ENCODE measurements around the gene MAP4K5.
"Not testable (repeated sequence)": the region's sequence is repeated elsewhere in the genome, so short reads cannot be mapped to it uniquely, and the experiment has no call there.

MAP4K5 gene

DNA sequence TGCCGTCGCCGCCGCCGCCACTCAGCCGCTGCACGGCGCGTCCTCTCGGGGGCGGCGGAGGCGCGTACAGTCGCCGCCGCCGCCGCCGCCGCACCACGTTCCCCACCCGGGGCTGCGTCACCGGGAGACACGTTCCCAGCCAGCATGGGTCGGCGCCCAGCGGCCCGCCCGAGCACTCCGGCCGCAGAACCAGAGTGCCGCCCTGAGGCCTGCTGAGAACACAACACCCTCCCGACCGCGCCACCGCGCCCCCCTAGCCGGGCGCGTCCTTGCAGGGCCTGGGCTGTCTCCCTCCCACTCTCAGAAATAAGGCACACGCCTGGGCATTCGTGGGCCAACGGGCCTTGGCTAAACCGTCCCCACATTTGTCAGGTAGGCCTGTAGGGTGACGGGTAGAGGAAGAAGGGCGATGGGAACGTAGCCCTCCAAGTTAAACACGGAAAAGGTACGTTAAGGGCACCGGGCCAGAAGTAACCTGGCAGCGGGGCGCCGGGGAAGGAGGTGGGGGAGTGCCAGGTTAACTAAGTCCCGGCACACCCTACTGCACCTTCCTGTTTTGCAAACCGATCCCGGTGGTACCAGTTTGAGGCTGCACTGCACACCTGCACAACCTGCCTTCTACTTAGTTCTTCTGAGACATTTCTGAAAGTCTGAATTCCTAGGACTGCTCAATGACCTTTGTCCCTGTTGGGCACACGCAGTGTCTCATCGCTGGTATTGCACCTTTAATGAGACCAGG, at the start of gene MAP4K5:
TSS of gene MAP4K5 (minus strand) at position 68 of the 739 bp plus-strand sequence. CDS start 520 bp downstream, outside the sequence.
- peak; percentile 72 to 85 (median 78) for DNase-seq

DNA sequence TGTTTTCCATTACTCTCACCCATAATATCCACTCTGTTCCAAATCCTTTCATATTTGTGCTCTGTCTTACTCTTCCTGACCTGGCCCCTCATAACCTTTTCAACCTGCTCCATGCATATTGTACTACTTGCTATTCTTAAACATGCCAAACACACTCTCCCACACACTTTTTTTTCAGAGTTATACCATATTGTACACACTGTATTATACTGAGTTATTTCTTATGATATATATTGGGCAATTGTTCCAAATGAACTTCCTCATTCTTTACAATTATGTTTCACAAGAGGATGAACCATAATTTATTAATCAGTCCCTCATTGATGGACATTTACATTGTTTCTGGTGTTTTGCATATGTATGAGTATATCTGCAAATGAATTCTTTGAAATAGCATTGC, 46.1 kb upstream of the MAP4K5 start:
- DNase-seq = no peak

DNA sequence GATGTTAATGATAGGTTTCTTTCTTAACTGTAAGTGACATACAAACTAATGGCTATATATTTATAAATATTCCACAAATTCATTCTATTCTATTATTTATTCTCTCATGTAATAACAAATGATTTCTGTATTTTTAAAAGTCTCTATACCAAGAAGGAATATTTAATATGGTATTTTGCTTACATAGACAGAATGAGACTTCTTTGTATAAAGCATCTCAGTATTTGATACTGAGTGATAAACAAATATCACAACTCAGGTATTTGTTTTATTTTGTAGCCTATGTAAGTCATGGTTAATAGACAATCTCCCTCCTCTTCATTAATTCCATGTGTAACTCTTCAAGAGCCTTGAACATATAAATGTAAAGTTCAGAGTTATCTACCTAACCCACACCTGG, 45.6 kb upstream of the MAP4K5 start:
- no peak for DNase-seq

DNA sequence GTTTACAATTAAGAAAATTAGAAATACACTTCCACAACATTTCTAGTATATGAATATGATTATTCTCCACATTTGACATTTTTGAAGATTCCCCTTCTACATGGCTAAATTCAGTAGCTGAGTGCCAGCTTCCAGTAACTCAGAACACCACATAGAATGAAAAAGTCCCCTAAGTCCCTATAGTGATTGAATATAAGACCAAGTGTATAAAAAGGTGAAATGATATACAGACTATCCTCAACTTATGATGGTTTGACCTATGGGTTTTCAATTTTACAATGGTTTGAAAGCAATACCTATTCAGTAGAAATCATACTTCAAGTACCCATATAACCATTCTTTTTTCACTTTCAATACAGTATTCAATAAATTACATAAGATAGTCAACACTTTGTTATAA, 43.4 kb upstream of the MAP4K5 start:
- DNase-seq = no peak

DNA sequence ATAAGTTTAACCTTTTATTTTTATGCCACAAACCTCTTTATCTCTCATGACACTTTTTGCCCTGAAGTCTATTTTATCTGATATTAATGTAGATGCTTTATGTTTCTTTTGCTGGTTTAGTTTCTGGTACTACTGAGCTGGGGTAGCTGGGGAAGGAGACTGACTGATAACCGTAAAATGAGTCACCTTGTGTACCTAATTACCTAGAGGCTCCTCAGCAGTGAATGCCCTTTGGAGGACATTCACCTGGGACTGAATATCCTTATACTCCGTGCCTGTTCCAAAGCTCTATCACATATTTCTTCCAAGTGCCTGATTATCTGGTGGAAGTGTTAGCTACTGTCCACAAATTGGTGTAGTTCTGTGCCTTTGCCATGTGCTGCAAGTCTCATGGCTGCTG, 41.5 kb upstream of the MAP4K5 start:
- DNase-seq = no peak

DNA sequence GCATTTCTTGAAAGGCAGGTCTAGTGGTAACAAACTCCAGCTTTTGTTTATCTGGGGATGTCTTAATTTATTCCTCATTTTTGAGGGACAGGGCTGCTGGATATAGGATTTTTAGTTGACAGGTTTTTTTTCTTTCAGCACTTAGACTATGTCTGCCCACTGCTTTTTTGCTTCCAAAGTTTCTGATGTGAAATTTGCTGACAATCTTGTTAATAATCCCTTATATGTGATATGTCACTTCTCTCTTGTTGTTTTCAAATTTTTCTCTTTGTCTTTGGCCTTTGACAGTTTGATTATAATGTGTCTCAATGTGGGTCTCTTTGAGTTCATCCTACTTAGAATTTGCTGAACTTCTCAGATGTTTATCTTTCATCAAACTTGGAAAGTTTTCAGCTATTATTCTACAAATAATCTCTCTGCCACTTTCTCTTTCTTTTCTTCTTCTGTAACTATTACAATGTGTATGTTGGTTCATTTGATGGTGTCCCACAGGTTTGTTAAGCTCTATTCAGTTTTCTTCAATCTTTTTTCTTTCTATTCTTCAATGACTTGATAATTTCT, 37.4 kb upstream of the MAP4K5 start:
- no peak for DNase-seq

DNA sequence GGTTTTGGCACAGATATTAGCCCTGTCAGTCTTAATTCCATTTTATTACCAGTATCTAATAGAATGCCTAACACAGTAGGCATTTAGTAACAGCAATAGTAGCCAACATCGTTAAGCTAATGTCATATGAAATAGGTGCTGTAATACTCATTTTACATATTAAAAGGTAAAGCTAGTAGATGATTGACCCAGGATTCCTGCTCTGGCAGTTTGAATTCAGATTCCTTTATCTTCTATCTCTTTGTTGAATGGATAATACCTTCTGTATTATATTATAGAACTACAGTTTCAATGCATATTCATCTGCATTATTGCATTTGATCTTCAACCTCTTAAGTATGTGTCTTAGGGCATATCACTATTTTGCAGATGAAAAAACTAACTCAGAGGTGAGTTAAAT, 30.5 kb upstream of the MAP4K5 start:
- no peak for DNase-seq

DNA sequence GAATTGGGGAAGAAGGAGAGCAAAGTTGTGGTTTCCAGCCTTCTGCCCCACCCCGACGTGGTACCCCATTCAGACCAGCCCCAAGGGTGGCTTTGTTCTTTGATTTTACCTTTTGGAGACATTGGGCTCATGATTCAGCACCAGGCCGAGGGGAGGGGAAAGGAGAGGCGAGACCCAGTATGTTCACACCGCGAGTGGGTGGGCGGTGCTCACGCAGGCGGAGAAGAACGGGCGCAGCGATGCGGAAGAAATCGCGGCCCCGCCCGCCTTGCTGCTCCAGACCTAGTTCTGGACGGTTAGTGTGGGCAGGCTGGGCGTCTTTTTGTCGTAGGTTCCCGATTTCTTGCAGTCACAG, 28.5 kb upstream of the MAP4K5 start:
- DNase-seq = peak in 1 of 4 experiments; percentile 12

DNA sequence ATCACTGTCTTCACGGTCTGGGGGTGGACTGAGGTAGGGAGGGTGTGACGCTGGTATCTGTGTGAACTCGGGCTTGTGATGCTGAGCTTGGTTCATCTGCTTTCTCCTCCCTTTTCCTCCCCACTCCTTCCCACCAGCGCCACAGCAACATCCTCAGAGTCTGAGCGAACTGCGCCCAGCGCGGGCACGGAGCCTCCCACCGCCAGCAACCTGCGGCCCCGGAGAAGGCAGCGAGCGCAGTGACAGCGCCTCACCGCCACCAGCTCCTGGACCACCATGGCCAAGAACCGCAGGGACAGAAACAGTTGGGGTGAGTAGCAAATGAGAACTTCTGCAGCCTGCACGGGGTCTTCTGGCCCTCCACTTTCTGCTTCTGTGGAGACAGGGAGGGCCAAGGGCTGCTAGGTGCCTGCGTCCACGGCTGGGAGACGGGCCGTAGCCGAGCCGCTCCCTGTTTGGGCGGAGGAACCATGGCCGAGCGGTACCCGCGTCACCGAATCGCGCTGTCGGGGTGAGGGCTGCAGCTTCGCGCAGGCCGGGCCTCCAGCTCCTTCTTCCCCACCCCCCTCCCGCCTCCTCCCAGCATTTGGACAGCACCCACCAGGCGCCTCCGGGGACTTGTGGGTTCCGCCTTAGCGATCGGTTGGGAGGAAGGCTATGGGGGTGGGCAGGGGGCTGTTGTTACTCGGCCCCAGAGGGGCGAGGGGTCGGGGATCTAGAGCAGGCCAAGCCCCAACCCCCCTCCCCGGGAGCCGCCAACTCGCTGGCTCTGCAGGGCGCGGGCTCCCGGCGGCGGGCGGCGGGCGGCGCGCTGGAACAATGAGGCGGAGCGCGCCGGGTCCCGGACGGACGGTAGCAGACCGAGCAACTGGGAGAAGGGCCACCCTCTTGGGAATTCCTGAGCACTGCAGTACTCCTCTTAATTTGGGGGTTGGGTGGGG, 27.9 kb upstream of the MAP4K5 start, which contains the start of gene ATL1:
TSS of gene ATL1 (plus strand) at position 156 of the 941 bp plus-strand sequence. CDS start at position 277, 121 bp downstream.
- peak; percentile 7 to 18 (median 10) for DNase-seq

DNA sequence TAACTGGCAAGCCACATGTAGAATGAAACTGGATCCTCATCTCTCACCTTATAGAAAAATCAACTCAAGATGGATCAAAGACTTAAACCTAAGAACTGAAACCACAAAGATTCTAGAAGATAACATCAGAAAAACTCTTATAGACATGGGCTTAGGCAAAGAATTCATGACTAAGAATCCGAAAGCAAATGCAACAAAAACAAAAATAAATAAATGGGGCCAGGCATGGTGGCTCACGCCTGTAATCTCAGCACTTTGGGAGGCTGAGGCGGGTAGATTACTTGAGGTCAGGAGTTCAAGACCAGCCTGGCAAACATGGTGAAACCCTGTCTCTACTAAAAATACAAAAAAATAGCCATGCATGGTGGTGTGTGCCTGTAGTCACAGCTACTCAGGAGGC, 20.4 kb upstream of the MAP4K5 start:
- DNase-seq = not testable (repeated sequence)

DNA sequence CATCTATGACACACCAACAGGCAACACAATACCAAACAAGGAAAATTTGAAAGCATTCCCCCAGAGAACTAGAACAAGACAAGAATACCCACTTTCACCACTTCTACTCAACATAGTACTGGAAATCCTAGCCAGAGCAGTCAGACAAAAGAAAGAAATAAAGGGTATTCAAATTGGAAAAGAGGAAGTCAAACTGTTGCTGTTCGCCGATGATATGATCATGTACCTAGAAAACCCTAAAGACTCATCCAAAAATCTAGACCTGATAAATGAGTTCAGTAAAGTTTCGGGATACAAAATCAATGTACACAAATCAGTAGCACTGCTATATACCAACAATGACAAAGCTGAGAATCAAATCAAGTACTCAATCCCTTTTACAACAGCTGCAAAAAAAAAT, 19.5 kb upstream of the MAP4K5 start:
- DNase-seq = no peak

DNA sequence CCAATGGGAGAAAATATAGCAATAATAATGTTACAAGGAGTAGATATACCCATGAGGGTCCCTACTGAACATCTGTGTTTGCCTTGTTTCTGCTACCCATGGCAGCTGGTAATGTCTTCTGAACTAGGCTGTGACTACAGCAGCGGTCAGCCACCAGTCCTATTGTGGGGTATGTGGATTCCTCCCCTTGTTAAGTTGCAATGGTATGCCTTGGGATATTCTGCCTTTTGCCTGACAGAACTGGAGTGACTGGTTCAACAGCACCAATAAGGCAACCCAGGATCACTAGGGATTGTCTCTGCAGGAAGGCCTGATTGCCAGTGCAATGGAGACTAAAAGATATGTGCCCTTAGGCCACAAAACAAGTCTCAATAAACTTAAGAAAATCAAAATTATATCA, 17.9 kb upstream of the MAP4K5 start:
- no peak for DNase-seq

DNA sequence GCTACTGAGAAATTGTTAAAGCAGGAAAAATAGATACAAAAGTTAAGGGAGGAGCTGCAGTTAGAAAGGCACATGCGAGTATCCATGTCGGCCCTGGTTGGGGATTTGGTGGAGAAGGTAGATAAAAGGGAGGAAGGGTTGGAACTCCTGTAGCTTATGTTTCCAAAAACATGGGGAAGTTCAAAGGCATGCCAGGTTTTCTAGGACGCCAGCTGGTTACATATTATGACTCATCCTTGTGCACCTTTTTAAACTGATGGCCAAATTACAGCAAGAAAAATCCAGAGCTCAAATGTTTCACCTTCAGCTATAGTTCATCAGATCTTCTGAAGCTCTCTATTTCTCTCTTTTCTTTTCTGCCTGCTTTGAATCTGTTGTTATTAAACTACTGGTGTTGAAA, 13.2 kb upstream of the MAP4K5 start:
- no peak for DNase-seq

DNA sequence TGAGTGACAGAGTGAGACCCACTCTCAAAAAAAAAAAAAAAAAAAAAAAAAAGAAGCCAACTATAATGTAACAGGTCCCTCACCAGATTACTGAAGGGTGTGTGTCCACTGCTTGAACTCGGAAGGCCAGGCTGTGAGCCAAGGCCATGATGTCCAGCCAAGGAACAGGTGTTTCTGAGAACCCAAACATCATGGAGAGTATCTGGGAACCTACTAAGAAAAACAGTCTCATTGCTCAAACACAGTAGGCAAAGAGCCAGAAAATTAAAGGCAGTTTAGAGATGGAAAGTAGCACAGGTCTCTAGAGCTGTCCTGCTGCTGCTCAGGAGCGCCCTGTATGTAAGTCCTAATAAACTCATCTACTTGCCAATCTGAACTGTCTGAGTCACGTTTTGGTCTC, 12.5 kb upstream of the MAP4K5 start:
- no peak for DNase-seq

DNA sequence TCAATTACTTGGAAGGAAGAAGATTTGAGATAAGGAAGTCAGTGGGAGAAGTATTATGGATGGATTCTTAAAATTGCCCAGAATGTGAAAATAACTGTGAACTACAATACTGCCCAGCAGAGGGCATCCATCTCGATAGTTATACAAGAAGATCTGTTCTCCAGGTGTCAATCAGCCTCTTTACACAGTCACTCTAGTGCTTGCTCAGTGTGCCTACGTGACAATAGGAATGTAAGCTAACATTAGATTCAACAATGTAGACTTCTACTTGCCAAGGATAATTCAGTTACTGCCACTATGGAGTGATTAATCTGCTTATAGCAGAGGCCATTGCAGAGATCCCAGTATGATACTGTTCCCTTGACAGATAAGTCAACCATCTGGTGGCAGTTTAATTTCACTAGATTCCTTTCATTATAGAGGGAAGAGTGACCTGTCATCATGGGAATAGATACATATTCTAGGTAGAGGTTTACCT, 10.6 kb upstream of the MAP4K5 start:
- DNase-seq = peak in 1 of 4 experiments; percentile 6

DNA sequence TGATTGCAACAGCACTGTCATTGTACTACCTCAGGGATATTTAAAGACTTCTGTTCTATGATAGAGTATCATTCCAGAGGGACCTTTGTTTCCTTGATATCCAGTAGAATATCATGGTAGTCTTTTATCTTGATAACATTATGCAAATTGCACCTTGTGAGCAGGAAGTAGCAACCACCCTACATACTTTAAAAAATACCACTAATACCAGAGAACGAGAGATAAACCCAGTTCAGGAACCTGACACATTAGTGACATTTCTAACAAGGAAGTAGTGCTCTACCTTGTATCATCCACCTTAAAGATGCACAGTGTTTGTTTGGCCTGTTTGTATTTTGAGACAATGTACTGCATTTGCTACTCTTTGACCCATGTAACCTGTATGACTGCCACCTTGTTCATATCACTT, 8.8 kb upstream of the MAP4K5 start:
- no peak for DNase-seq

DNA sequence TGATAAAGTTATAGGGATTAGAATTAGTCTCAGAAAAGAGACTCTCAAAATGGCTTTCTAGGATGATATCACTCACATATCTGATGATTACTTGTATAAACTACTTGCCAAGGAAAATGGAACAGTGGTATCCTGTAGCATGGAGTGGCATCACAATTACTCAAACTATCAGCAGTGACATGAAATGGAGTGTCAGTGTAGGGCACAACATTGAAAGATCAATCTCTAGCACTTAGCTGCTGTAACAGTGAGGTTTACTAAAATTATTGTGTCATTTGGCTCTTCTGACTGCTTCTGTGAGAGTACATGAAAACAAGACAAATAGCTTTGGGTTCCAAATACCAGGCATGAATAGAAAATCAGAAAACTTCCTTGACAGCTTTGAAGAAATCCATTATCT, 6.7 kb upstream of the MAP4K5 start:
- no peak for DNase-seq

DNA sequence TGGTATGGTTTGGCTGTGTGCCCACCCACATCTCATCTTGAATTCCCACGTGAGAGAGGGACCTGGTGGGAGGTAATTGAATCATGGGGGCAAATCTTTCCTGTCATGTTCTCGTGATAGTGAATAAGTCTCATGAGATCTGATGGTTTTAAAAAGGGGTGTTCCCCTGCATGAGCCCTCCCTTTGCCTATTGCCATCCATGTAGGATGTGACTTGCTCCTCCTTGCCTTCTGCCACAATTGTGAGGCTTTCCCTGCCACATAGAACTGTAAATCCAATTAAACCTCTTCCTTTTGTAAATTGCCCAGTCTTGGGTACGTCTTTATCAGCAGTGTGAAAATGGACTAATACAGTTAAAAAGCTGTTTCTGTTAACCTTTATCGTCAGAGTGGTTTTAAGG, 5.7 kb upstream of the MAP4K5 start:
- not testable (repeated sequence) for DNase-seq

DNA sequence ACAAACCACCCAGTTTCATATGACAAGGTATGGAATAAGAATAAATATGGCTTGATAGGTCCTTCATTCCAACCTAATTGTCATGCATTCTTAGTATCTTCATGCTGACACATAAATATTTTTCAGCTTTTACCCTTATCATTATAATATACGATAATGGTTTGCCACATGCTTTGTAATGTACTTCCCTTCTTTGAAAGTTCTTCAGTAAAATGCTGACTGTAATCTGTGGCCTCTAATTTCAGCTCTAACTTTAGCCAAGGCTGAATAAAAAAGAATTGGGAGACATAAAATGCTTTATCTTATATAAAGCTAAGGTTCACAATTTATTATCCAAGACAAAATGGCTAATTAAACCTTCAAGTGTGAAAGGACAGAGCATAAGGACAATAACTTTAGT, 2.6 kb upstream of the MAP4K5 start:
- no peak for DNase-seq

DNA sequence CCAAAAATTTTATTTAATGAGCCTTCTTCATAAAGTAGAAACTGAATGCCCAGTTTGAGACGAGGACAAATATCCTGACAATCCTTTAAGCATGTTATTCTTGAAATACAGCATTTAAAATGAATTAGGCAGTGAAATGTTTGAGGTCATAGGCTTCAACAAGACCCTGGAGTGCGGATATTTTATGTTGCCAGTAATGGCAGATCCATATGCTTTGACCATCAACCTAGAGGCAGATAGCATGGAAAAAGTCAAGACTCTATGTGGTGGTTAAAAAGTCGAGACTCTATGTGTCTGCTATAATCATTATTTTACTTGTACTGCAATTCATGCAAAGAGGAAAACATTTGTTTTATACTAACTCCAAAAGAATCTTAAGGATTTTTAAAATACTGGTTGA, 2.0 kb upstream of the MAP4K5 start:
- DNase-seq = no peak

DNA sequence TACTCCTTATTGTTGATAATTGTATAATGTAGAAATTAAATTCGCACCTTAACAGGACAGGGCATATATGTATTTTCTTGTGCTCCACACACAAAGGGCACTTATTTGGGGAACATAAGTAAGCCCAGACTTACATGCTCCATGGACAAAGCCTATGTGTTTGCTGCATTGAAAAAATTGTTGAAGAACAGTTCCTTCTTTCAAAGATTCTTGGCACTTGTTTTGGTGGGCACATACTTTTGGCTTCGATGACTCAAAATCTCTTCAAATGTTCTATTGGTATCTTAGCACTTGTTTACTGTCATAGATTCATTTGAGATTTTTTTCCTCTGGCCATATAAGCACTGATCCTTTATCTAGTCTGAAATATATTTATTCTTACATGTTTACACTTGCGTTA, 1.4 kb upstream of the MAP4K5 start:
- DNase-seq = no peak

DNA sequence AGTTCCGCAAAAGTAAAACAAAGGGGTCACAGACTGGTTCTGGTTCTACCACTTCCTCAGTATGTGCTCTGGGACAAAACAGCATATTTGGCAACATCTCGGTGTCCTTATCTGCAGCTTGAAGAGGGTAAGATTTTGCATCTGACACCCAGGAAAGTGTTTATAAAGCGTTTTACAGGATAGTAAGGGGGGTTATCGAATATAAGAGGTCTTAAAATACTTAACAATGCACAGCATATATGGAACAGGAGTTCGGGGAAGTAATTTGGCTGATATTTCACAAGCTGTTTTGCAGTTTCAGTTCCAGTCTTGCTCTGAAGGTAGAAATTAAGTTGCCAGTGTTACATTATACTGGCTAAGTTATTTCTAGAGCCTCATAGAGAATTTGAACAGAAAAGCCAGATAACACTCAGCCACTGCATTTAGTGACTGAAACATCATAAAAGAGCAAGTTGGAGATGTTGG, 904 bp upstream of the MAP4K5 start:
- no peak for DNase-seq

Data from activated CD4-positive, CD25-positive, alpha-beta regulatory T cell (primary cell).